Peyer's patch (tissue), 4 donors: ENCODE results near the gene KRT8. TPM values are rescaled to one million over a fixed set of nuclear protein-coding genes. Genes with fewer than 3 reads are reported as not detected.

ENCODE experiments used
- DNase-seq, 3 donors: peaks; one replicate each; pipeline ENCODE4 v3.0.0-alpha.2; 2017 to 2019
- H3K27ac ChIP-seq, 4 donors: fragments of 200-600 bp; sonication (generic); one replicate each; pipeline ENCODE4 v1.5.1; 2016 to 2019
- H3K27me3 ChIP-seq, 2 donors: fragments of 200-600 bp; sonication (generic); one replicate each; pipeline ENCODE4 v1.5.1; 2019
- H3K36me3 ChIP-seq, 3 donors: fragments of 200-600 bp; sonication (generic); one replicate each; pipeline ENCODE4 v1.5.1; 2016 to 2019
- H3K4me1 ChIP-seq, 4 donors: fragments of 200-600 bp; sonication (generic); one replicate each; pipeline ENCODE4 v1.5.1; 2016 to 2019
- H3K4me3 ChIP-seq, 4 donors: fragments of 200-600 bp; sonication (generic); 1 replicate in 3 of 4; 2 replicates in 1 of 4; pipeline ENCODE4 v1.5.1; 2016 to 2019; ENCODE audit warnings: mild to moderate bottlenecking in 1 of 4
- H3K9me3 ChIP-seq, 4 donors: fragments of 200-600 bp; sonication (generic); one replicate each; pipeline ENCODE4 v1.5.1; 2016 to 2019; ENCODE audit warnings: mild to moderate bottlenecking in 1 of 4
- CTCF ChIP-seq, 6 experiments: fragments of 450-650 bp in 4 of 6; fragments of 200-600 bp in 2 of 6; sonication (generic) in 1 of 6; IDR thresholded peaks; one replicate each; pipeline ENCODE4 v1.5.1; 2017 to 2019; ENCODE audit warnings: antibody characterized with exemption in 6 of 6, mild to moderate bottlenecking in 3 of 6, moderate library complexity in 1 of 6
- POLR2A ChIP-seq, 2 donors: fragments of 450-650 bp; IDR thresholded peaks; one replicate each; pipeline ENCODE4 v1.5.1; 2017; ENCODE audit warnings: antibody characterized with exemption in 2 of 2, mild to moderate bottlenecking in 2 of 2, moderate library complexity in 2 of 2
- total RNA-seq, 4 donors: library from RNA; depleted of rRNA; stranded (reverse); fragments of >200 nt; gene quantifications; one replicate each; pipeline ENCODE4 v1.1.0, GENCODE V29; 2016

The KRT8 gene
- total RNA-seq, 4 donors from 2014 or later = 1,046 to 2,452 (median 2,098) TPM

- H3K4me3 ChIP-seq = peak overlapping the region in 1 of 4 donors; percentile 50
- peak overlapping the region; percentile 60 to 89 (median 79) for H3K27ac ChIP-seq
- H3K36me3 ChIP-seq = no peaks in the 10 kb centered on the region
- TF ChIP-seq POLR2A (IDR thresholded peaks at IDR 0.05) = no peak
- no peak for TF ChIP-seq CTCF (IDR thresholded peaks at IDR 0.05)
- peaks cover 4 to 55% (median 7%) of the 10 kb centered on the region in 4 donors for H3K4me1 ChIP-seq
- no peaks in the 10 kb centered on the region for H3K27me3 ChIP-seq
- no peaks in the 10 kb centered on the region for H3K9me3 ChIP-seq
- DNase-seq = no peak
Observed at GRCh38 chr12:52873513-52873831, 31.4 kb downstream of the KRT8 start.

- peak in 1 of 3 donors; percentile 74 for DNase-seq
- no peak for TF ChIP-seq CTCF (IDR thresholded peaks at IDR 0.05)
- TF ChIP-seq POLR2A (IDR thresholded peaks at IDR 0.05) = no peak
- Histone ChIP-seq H3K9me3 (no peaks in the 10 kb centered on the region), H3K27me3 (no peaks in the 10 kb centered on the region), H3K27ac (peak overlapping the region in 3 of 4 donors; percentile 74 to 89 (median 84)), H3K4me3 (no peak overlapping the region), H3K36me3 (no peaks in the 10 kb centered on the region), H3K4me1 (peaks cover 4 to 55% (median 7%) of the 10 kb centered on the region in 4 donors)
Observed at GRCh38 chr12:52872644-52873389, 32.1 kb downstream of the KRT8 start.

- peak overlapping the region in 3 of 4 donors; percentile 23 to 70 (median 31) for H3K27ac ChIP-seq
- no peaks in the 10 kb centered on the region for H3K36me3 ChIP-seq
- no peaks in the 10 kb centered on the region for H3K9me3 ChIP-seq
- H3K4me3 ChIP-seq = no peak overlapping the region
- no peaks in the 10 kb centered on the region for H3K27me3 ChIP-seq
- no peak for TF ChIP-seq CTCF (IDR thresholded peaks at IDR 0.05)
- H3K4me1 ChIP-seq = peaks cover 4 to 53% (median 7%) of the 10 kb centered on the region in 4 donors
- peak in 2 of 3 donors; percentile 56 to 65 for DNase-seq
Observed at GRCh38 chr12:52871291-52872039, 33.4 kb downstream of the KRT8 start.

- peak; percentile 61 to 88 (median 87) for DNase-seq
- H3K9me3 ChIP-seq = no peaks in the 10 kb centered on the region
- H3K27me3 ChIP-seq = no peaks in the 10 kb centered on the region
- TF ChIP-seq POLR2A (IDR thresholded peaks at IDR 0.05) = no peak
- peak; percentile 23 to 79 (median 70) for TF ChIP-seq CTCF (IDR thresholded peaks at IDR 0.05)
- H3K4me3 ChIP-seq = peak overlapping the region in 1 of 4 donors; percentile 18
- no peaks in the 10 kb centered on the region for H3K36me3 ChIP-seq
- peaks cover 4 to 53% (median 7%) of the 10 kb centered on the region in 4 donors for H3K4me1 ChIP-seq
- H3K27ac ChIP-seq = peak overlapping the region in 3 of 4 donors; percentile 23 to 70 (median 31)
Observed at GRCh38 chr12:52870361-52871290, 34.2 kb downstream of the KRT8 start.

GRCh38 chr12:52867642-52868041 is 37.2 kb downstream of the KRT8 start:
- Histone ChIP-seq H3K36me3 (no peaks in the 10 kb centered on the region), H3K27ac (no peak overlapping the region), H3K9me3 (no peaks in the 10 kb centered on the region), H3K4me3 (no peak overlapping the region), H3K27me3 (no peaks in the 10 kb centered on the region), H3K4me1 (peaks cover 0 to 31% (median 4%) of the 10 kb centered on the region in 4 donors)
- DNase-seq = peak; percentile 26 to 77 (median 72)
- no peak for TF ChIP-seq CTCF (IDR thresholded peaks at IDR 0.05)
- TF ChIP-seq POLR2A (IDR thresholded peaks at IDR 0.05) = no peak
